GM18907 (cell line): ENCODE data around the gene SH2D1B.

ENCODE experiments used
- ATAC-seq: cut with Tn5 transposase; IDR thresholded peaks from one replicate; pipeline ENCODE4 v1.9.1; 2021; ENCODE audit warnings: mild to moderate bottlenecking, moderate library complexity; ENCODE audit not compliant: unreplicated experiment

The SH2D1B gene

DNA sequence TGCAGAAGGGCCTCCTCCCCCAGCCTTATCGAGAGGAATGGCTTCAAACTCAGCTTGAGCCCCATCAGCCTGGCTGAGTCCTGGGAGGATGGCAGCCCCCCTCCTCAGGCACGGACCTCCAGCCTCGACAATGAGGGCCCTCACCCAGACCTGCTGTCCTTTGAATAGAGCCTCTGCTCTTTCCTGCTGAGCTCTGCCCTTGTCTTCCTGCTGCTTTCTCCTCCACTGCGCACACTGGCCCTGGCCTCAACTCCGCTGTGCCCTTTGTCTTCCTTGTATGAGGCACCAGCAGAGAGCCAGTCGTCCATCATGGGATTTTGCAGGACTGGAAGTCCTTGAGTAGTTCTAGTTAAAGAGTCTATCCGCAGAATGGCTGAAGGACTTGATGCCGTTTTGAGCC lies 28.4 kb downstream of the SH2D1B start:
- no peak for ATAC-seq

DNA sequence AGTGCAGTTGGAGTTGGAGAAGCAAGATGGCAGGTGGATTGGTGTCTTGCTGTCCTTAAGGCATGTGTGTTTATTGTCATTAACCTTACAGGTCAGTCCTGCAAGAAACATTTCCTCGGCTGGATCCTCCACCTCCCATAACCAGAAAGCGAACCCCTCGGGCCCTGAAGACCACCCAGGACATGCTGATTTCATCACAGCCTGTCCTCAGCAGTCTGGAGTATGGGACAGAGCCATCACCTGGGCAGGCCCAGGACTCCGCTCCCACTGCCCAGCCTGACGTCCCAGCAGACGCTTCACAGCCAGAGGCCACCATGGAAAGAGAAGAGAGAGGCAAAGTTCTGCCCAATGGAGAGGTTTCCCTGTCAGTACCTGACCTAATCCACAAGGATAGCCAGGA lies 28.8 kb downstream of the SH2D1B start:
- no peak for ATAC-seq

DNA sequence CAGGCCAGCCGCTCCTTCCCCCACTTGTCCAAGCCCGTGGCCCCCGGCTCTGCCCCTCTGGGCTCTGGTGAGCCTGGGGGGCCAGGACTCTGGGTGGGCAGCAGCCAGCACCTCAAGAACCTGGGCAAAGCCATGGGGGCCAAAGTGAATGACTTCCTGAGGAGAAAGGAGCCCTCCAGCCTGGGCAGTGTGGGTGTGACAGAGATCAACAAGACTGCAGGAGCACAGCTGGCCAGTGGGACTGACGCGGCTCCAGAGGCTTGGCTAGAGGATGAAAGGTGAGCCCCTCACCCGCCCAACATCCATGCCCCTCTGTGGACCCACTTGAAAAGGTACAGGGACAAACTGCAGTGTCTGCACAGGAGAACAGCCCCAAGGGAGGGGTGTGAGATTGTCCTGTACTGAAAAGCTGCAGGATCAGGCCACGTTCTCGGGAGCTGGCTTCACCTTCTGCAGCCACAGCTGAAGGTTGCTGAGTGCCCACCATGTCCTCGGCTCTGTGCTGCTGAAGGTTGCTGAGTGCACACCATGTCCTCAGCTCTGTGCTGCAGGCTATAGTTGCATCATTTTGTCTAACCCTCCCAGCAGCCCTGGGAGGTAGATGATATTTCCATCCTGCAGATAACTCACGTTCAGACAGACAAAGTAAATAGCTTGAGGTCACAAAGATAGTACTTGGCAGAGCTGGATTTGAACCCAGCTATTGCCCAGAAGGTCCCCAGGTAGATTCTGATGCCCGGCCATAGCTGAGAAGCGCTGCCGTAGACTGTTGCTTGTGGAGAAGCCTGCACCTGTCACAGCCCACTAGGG lies 29.8 kb downstream of the SH2D1B start:
- no peak for ATAC-seq

GRCh38 chr1:162381383-162381782 lies 30.6 kb downstream of the SH2D1B start, which contains the start of gene C1orf226:
C1orf226 (plus strand) TSS chr1:162381728; CDS start chr1:162381902, 174 bp downstream.
- no peak for ATAC-seq

DNA sequence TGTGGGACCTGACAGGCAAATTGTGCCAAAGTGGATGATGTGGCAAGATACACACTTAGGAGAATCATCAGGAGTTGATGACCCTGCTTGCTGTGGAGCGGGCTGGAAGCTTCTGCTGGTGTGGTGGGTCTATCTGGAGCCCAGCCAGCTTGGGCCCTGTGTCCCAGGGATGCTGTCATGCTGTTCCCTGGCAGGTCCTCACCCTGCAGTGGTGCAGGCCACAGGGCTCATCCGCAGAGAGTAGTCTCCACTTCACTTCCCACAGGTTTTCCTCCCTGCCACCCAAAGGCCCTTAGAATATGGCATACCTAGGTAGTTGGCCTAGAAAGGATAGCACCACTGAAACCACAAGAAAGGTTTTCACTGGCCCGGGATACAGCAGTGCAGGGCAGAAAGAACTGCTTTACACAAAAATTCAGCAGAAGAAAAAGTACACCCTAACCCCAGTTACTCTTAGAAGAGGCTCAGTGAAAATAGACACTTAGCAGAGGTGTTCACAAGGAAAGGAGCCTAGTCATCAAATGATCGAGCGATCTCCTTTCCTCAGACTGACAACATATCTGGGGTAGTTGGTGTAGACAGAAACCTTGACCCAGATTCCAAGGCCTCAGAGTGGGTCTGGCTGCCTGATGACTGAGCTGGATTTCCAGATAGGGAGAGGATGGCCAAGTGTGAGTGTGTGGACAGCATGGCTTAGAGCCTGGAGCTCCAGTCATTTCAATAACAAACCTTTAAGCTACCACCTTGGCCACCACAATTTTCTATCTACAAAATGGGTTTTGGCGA lies 31.7 kb downstream of the SH2D1B start:
- ATAC-seq = no peak

DNA sequence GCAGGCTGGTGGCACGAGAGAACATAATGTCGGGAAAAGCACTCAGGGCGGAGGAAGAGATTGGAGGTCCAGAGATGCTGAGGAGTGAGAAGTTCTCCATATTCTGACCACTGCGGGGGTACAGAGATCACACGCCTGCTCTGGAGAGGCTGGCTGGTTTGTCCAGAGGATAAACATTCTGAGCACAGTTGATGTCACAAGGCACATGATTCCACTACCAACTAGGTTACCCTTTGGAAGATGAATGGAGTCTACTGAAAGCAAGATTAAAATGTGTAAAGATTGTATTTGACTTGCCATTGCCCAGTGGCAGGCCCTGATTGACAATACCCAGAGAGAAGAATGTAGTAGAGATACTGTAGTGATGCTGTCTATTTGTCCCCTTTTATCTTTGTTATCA lies 35.2 kb downstream of the SH2D1B start, which contains the start of gene SPATA46:
TSS of gene SPATA46 (minus strand) at position 164 of the 400 bp plus-strand sequence. CDS start at position 100, 64 bp downstream.
- no peak for ATAC-seq

- ATAC-seq = no peak
These were observed 36.5 kb downstream of the SH2D1B start for GRCh38 chr1:162375463-162375862.

DNA sequence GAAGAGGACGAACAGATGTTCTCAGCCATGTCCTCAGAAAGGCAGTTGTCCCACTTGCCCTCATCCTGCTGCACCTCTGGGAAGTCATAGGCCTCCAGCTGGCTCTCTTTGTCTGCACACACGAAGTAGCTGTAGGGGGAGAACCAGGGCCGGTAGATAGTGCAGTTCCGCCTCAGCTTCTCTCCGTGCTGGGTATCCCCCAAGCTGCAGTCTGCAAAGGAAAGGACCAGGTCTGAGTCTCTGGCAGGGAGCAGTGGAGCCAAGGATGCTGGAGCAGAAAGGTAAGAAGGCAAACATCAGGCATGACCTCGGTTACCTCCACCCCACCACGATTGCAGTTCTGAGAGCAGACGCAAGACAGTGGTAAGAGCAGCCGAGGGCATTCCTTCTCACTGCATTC lies 37.5 kb downstream of the SH2D1B start:
- ATAC-seq = no peak

DNA sequence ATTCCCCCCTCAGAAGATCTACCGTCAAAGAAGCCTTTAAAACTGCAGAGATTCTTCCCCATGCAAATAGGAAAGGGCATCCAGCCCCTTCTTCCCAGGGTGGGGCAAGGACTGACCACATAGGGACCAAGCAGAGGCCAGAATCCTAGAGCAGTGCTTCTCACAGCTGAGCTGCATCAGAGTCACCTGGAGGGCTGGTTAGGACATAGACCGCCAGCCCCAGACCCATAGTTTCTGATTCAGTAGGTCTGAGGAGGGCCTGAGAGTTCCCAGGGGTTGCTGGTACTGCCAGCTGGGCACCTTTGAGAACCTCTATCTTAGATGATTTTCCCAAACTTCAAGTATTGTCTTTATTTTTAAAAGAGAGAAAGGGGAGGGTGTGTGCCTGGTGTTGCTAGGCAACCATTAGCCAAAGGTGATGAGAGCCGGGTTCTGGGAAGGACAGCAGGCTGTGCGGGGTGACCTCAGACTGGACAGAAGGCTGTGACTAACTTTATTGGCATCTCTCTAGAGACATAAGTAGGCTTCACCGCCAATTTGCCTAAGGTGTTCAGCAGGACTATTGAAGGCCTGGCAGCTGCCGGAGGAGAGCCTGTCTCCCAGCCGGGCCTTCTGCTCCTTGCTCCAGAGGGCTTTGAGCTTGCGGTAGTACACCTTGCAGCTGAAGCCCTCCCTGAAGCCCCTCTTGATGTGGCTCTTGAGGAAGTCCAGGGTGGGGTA lies 38.2 kb downstream of the SH2D1B start:
- ATAC-seq = no peak

DNA sequence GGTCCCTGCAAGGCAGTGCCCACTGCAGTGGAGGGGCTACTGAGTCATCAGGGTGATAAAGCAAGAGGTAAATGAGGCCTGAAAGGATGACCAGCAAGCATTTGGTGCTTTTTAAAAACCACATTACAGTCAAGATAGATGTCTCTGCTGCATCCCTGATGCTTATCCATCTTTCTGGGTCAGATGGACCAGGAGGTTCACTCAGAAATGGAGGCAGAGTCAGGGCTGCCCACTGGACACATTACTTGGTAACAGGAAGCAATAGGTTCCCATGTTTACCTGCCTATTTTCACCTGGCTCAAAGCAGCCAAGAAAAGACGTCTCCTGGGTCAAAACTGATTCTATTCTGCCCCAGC lies 38.9 kb downstream of the SH2D1B start:
- no peak for ATAC-seq

- no peak for ATAC-seq
These were observed 39.5 kb downstream of the SH2D1B start for GRCh38 chr1:162372159-162373071.

- ATAC-seq = no peak
These were observed 40.3 kb downstream of the SH2D1B start for GRCh38 chr1:162371611-162372010.

DNA sequence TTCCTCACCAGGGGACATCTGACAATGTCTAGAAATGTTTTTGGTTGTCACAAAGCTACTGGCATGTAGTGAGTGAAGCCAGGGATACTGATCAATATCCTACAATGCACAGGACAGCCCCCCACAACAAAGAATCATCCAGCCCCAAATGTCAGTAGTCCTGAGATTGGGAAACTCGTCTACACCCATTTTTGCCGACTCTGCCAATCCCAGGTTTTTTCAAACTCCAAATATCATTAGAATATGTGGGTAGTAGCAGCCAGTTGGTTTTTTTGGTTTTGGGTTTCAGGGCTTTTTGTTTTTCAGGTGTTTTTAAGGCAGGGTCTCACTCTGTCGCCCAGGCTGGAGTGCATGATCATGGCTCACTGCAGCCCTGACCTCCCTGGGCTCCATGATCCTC lies 41.2 kb downstream of the SH2D1B start:
- no peak for ATAC-seq

DNA sequence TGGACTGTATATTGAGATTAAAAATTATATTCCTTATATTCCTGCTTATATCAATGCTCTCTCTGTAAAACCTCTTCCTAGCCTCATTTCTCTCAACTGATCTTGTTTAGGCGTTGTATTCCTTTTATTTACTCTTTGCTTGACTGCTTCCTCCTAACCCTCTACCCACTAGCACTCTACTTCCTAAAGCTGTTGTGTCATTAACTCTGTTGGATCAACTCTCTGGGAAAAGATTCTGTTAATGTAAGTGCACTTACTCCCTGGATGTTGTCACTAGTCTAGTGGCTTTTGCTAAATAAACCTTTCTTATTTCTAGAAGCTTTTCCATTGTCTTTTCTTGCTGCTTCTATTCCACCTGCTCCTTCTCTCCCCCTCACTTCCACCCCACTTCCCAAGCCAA lies 41.8 kb downstream of the SH2D1B start:
- ATAC-seq = no peak

DNA sequence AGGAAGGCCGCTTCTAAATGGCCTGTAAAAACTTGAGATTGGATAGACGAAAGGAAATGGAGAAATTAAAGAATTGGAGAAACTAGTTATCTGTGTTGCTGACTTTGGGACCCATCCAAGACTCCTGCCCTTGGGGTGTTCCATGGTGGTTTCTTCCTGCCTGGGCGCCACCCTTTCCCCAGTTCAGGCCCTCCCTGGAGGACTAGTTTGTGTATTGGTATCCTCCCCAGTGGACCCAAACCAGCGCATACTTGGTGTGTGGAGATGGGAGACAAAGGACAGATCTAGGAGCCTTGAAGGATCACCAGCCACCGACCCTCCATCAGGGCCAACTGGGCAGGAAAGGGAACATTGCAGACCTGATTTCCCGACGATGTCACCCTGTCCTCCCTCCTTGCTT lies 42.4 kb downstream of the SH2D1B start:
- no peak for ATAC-seq

GRCh38 chr1:162368451-162368850 lies 43.5 kb downstream of the SH2D1B start:
- no peak for ATAC-seq

DNA sequence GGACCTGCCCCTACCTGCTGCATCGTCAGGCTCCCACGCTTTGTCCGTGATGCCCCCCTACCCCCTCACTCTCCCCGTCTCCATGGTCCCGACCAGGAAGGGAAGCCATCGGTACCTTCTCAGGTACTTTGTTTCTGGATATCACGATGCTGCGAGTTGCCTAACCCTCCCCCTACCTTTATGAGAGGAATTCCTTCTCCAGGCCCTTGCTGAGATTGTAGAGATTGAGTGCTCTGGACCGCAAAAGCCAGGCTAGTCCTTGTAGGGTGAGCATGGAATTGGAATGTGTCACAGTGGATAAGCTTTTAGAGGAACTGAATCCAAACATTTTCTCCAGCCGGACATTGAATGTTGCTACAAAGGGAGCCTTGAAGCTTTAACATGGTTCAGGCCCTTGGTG lies 44.2 kb downstream of the SH2D1B start:
- ATAC-seq = no peak

DNA sequence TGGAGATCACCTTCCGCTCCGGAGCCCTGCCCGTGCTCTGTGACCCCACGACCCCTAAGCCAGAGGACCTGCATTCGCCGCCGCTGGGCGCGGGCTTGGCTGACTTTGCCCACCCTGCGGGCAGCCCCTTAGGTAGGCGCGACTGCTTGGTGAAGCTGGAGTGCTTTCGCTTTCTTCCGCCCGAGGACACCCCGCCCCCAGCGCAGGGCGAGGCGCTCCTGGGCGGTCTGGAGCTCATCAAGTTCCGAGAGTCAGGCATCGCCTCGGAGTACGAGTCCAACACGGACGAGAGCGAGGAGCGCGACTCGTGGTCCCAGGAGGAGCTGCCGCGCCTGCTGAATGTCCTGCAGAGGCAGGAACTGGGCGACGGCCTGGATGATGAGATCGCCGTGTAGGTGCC lies 44.9 kb downstream of the SH2D1B start:
- ATAC-seq = no peak

DNA sequence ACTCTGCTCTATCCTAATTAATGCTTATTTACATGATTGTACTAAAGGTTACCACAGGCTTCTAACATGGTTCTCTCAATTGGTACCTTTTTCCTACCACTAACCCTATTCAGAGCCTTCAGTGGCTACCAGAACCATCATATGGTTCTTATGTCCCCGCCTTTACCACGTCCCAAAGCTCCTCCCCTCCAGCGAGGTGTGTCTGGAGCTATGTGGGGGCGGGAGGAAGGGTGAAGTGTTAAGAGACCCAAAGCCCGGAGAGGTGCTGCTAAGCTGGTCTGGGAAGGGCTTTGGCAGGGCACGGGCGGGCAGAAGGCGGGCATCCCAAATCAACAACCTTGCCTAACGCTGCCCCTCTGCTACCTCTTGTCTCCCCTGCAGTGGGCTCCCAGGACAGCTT lies 45.3 kb downstream of the SH2D1B start:
- ATAC-seq = no peak

DNA sequence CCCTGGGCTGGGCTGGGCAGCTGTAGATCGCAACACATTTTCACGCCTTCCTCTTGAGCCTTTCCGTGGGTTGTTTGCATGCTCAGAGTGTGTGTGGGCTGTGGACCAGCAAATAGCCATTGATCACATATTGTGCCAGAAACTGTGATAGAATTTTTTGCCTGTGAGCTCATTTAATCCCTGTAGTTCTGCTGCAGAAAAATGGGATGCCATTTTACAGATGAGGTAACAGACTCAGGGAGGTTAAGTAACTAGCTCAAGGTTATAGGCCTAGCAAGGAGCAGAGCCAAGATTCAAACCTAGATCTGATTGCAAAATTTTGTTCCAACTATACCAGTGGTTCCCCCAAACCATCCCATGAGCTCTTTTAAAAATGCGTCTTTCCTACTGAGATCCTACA lies 45.8 kb downstream of the SH2D1B start:
- ATAC-seq = no peak
